Neural cell (in vitro differentiated cells): ENCODE results near the gene MBD4.

Experiments used
- EP300 ChIP-seq: fragments of 450-650 bp; conservative IDR thresholded peaks from 2 replicates; pipeline ENCODE4 v1.6.1; 2014; ENCODE audit warnings: antibody characterized with exemption, mild to moderate bottlenecking, moderate library complexity; ENCODE audit not compliant: poor library complexity, severe bottlenecking
- EZH2 ChIP-seq: fragments of 200-600, 300-800 bp; shearing (Covaris generic), sonication (generic); IDR thresholded peaks from 2 replicates; pipeline ENCODE4 v1.6.1; 2014; ENCODE audit warnings: antibody characterized with exemption, low read length, borderline replicate concordance, mild to moderate bottlenecking; ENCODE audit not compliant: insufficient read depth, poor library complexity, severe bottlenecking
- MXI1 ChIP-seq: fragments of 450-650 bp; conservative IDR thresholded peaks from 2 replicates; pipeline ENCODE4 v1.6.1; 2014; ENCODE audit warnings: antibody characterized with exemption, mild to moderate bottlenecking; ENCODE audit not compliant: poor library complexity, severe bottlenecking
- POLR2AphosphoS5 ChIP-seq: IDR thresholded peaks from 2 replicates; pipeline ENCODE4 v1.6.1; 2012
- SMC3 ChIP-seq: fragments of 450-650 bp; conservative IDR thresholded peaks from 2 replicates; pipeline ENCODE4 v1.6.1; 2014; ENCODE audit warnings: antibody characterized with exemption, mild to moderate bottlenecking, moderate library complexity; ENCODE audit not compliant: poor library complexity
- TF ChIP-seq, protein P1 (sequence below): fragments of 450-650 bp; IDR thresholded peaks from 2 replicates; pipeline ENCODE4 v1.5.1; 2014; ENCODE audit warnings: antibody characterized with exemption, mild to moderate bottlenecking, moderate library complexity; ENCODE audit not compliant: poor library complexity, severe bottlenecking

DNA sequence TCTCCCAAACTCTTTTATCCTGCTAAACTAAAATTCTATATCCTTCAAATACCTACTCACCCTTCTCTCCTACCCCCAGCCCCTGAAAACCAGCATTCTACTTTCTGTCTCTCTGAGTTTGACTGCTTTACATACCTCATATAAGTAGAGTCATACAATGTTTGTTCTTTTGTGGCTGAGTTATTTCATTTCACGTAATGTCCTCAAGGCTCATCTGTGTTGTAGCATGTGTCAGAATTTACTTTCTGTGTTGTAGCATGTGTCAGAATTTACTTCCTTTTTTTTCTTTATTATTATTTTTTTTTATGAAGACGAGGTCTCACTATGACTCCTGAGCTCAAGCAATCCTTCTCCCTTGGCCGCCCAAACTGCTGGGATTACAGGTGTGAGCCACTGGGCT is 20.4 kb upstream of the MBD4 start:
- TF ChIP-seq MXI1 = no peak
- TF ChIP-seq, protein P1, sequence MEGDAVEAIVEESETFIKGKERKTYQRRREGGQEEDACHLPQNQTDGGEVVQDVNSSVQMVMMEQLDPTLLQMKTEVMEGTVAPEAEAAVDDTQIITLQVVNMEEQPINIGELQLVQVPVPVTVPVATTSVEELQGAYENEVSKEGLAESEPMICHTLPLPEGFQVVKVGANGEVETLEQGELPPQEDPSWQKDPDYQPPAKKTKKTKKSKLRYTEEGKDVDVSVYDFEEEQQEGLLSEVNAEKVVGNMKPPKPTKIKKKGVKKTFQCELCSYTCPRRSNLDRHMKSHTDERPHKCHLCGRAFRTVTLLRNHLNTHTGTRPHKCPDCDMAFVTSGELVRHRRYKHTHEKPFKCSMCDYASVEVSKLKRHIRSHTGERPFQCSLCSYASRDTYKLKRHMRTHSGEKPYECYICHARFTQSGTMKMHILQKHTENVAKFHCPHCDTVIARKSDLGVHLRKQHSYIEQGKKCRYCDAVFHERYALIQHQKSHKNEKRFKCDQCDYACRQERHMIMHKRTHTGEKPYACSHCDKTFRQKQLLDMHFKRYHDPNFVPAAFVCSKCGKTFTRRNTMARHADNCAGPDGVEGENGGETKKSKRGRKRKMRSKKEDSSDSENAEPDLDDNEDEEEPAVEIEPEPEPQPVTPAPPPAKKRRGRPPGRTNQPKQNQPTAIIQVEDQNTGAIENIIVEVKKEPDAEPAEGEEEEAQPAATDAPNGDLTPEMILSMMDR = no peak
- no peak for TF ChIP-seq SMC3
- no peak for TF ChIP-seq EZH2
- TF ChIP-seq EP300 = no peak
- TF ChIP-seq POLR2AphosphoS5 = no peak
